NCI-H2081 treated with DMSO at 0.1 percent for 48 hours (cell line): Measurements from ENCODE around the gene GABRG3.
A peak's percentile ranks its signal among the peaks of the same experiment; 100 is the strongest.
"Not testable (repeated sequence)": the region's sequence is repeated elsewhere in the genome, so short reads cannot be mapped to it uniquely, and the experiment has no call there.

Experiments
- DNase-seq: peaks from one replicate; lab custom pipeline; 2025; lab: John Stamatoyannopoulos, UW

The GABRG3 gene

GRCh38 chr15:27341780-27342343 lies 370.9 kb downstream of the GABRG3 start:
- DNase-seq: no peak

- no peak for DNase-seq
Measured at GRCh38 chr15:27342991-27343390, 372.0 kb downstream of the GABRG3 start.

- no peak for DNase-seq
Measured at GRCh38 chr15:27352136-27352535, 381.2 kb downstream of the GABRG3 start.

GRCh38 chr15:27353856-27354255 lies 382.9 kb downstream of the GABRG3 start:
- DNase-seq: no peak

GRCh38 chr15:27358751-27359434 lies 387.9 kb downstream of the GABRG3 start:
- no peak for DNase-seq

- DNase-seq: no peak
Measured at GRCh38 chr15:27359586-27359985, 388.6 kb downstream of the GABRG3 start.

- DNase-seq: no peak
Measured at GRCh38 chr15:27360316-27360715, 389.3 kb downstream of the GABRG3 start.

- DNase-seq: no peak
Measured at GRCh38 chr15:27361438-27361837, 390.5 kb downstream of the GABRG3 start.

GRCh38 chr15:27365456-27365855 lies 394.5 kb downstream of the GABRG3 start:
- DNase-seq: no peak

- DNase-seq: not testable (repeated sequence)
Measured at GRCh38 chr15:27377391-27377790, 406.4 kb downstream of the GABRG3 start.

- no peak for DNase-seq
Measured at GRCh38 chr15:27382361-27383025, 411.5 kb downstream of the GABRG3 start.

GRCh38 chr15:27383726-27384125 lies 412.7 kb downstream of the GABRG3 start:
- no peak for DNase-seq

GRCh38 chr15:27392163-27392562 lies 421.2 kb downstream of the GABRG3 start:
- no peak for DNase-seq

GRCh38 chr15:27396521-27396920 lies 425.5 kb downstream of the GABRG3 start:
- no peak for DNase-seq

GRCh38 chr15:27396996-27397395 lies 426.0 kb downstream of the GABRG3 start:
- DNase-seq: no peak

GRCh38 chr15:27398631-27399161 lies 427.7 kb downstream of the GABRG3 start:
- DNase-seq: no peak

- no peak for DNase-seq
Measured at GRCh38 chr15:27399241-27399640, 428.3 kb downstream of the GABRG3 start.

GRCh38 chr15:27401471-27401870 lies 430.5 kb downstream of the GABRG3 start:
- no peak for DNase-seq

- DNase-seq: no peak
Measured at GRCh38 chr15:27408428-27408827, 437.4 kb downstream of the GABRG3 start.

- no peak for DNase-seq
Measured at GRCh38 chr15:27410996-27411605, 440.1 kb downstream of the GABRG3 start.

GRCh38 chr15:27412415-27412814 lies 441.4 kb downstream of the GABRG3 start:
- DNase-seq: peak; percentile 45

GRCh38 chr15:27414168-27414870 lies 443.3 kb downstream of the GABRG3 start:
- DNase-seq: no peak
